ENCODE measurements around the gene CPS1.

Gene CPS1

GRCh38 chr2:210715560-210716082 lies 159.2 kb downstream of the CPS1 start:
- Mint-ChIP-seq H3K4me3 (no peak overlapping the region), H3K27ac (no peak overlapping the region)

DNA sequence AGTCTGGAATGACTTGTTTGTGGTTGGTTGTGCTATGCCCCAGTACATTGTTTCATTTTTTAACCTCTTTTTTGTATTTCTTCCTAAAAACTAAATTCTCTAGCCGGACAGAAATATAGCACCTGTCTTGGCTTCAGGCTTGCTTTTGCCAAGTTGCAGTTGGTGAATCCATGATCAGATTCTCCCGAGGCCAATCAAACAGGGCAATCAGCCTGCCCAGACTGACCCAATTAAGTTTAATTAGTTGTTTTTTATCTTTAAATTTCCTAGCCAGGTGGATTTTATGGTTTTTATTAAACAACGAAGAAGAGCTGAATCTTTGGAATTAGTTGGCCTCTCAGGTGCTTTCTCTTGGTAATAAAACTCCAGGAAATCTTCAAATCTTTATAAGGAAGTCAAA lies 162.1 kb downstream of the CPS1 start:
- Mint-ChIP-seq H3K36me3 (no peaks in the 10 kb centered on the region), H3K4me3 (no peak overlapping the region), H3K9me3 (peaks cover 2% of the 10 kb centered on the region), H3K4me1 (no peaks in the 10 kb centered on the region), H3K27ac (no peak overlapping the region), H3K27me3 (no peaks in the 10 kb centered on the region)
- DNase-seq (ENCODE audit: low spot score in 2 of 2) (no peak), ATAC-seq (ENCODE audit: low read depth) (no peak)

More at GRCh38 chr2:210715560-210716082, 159.2 kb downstream of the CPS1 start:
- Mint-ChIP-seq H3K4me1 (no peaks in the 10 kb centered on the region), H3K9me3 (peaks cover 2% of the 10 kb centered on the region), H3K27me3 (no peaks in the 10 kb centered on the region), H3K36me3 (no peaks in the 10 kb centered on the region)
- DNase-seq (ENCODE audit: low spot score in 2 of 2) (no peak), ATAC-seq (ENCODE audit: low read depth) (no peak)

- Mint-ChIP-seq H3K27ac (no peak overlapping the region), H3K4me1 (no peaks in the 10 kb centered on the region), H3K36me3 (no peaks in the 10 kb centered on the region), H3K27me3 (no peaks in the 10 kb centered on the region), H3K4me3 (no peak overlapping the region), H3K9me3 (peaks cover 2% of the 10 kb centered on the region)
- ATAC-seq (ENCODE audit: low read depth) = no peak
- DNase-seq (ENCODE audit: low spot score in 2 of 2) = no peak
These were observed 165.7 kb downstream of the CPS1 start for GRCh38 chr2:210722092-210722491.

GRCh38 chr2:210727549-210727948 lies 171.2 kb downstream of the CPS1 start:
- no peaks in the 10 kb centered on the region for H3K4me1 Mint-ChIP-seq

More at GRCh38 chr2:210727549-210727948, 171.2 kb downstream of the CPS1 start:
- Mint-ChIP-seq H3K27ac (no peak overlapping the region), H3K36me3 (no peaks in the 10 kb centered on the region), H3K4me3 (no peak overlapping the region), H3K9me3 (peaks cover 2% of the 10 kb centered on the region), H3K27me3 (no peaks in the 10 kb centered on the region)
- no peak for DNase-seq (ENCODE audit: low spot score in 2 of 2)
- ATAC-seq (ENCODE audit: low read depth) = no peak

Data from memory B cell (primary cell).